ENCODE data around the gene ABCC10.
"Not testable (repeated sequence)": the region's sequence is repeated elsewhere in the genome, so short reads cannot be mapped to it uniquely, and the experiment has no call there.

The ABCC10 gene

GRCh38 chr6:43407296-43407695, 20.0 kb upstream of the ABCC10 start:
- no peak for DNase-seq (ENCODE audit: low read depth in 3 of 3)

- DNase-seq (ENCODE audit: low read depth in 3 of 3): no peak
These were observed 19.1 kb upstream of the ABCC10 start for GRCh38 chr6:43408259-43408658.

- not testable (repeated sequence) for DNase-seq (ENCODE audit: low read depth in 3 of 3)
These were observed 16.6 kb upstream of the ABCC10 start for GRCh38 chr6:43410776-43411175.

GRCh38 chr6:43412541-43412940, 14.8 kb upstream of the ABCC10 start:
- DNase-seq (ENCODE audit: low read depth in 3 of 3): no peak

- no peak for DNase-seq (ENCODE audit: low read depth in 3 of 3)
These were observed 14.3 kb upstream of the ABCC10 start for GRCh38 chr6:43413002-43413401.

- not testable (repeated sequence) for DNase-seq (ENCODE audit: low read depth in 3 of 3)
These were observed 12.1 kb upstream of the ABCC10 start for GRCh38 chr6:43415275-43415674.

GRCh38 chr6:43416935-43417334, 10.4 kb upstream of the ABCC10 start:
- DNase-seq (ENCODE audit: low read depth in 3 of 3): no peak

GRCh38 chr6:43420012-43420709, 7.2 kb upstream of the ABCC10 start:
- no peak for DNase-seq (ENCODE audit: low read depth in 3 of 3)

GRCh38 chr6:43421831-43422230, 5.5 kb upstream of the ABCC10 start:
- no peak for DNase-seq (ENCODE audit: low read depth in 3 of 3)

- not testable (repeated sequence) for DNase-seq (ENCODE audit: low read depth in 3 of 3)
These were observed 2.3 kb upstream of the ABCC10 start for GRCh38 chr6:43425083-43425482.

- DNase-seq (ENCODE audit: low read depth in 3 of 3): no peak
These were observed 374 bp upstream of the ABCC10 start for GRCh38 chr6:43426928-43427405.

GRCh38 chr6:43428112-43428570, 800 bp downstream of the ABCC10 start:
- no peak for DNase-seq (ENCODE audit: low read depth in 3 of 3)

- DNase-seq (ENCODE audit: low read depth in 3 of 3): no peak
These were observed 1.5 kb downstream of the ABCC10 start for GRCh38 chr6:43428874-43429273.

- DNase-seq (ENCODE audit: low read depth in 3 of 3): no peak
These were observed 4.9 kb downstream of the ABCC10 start for GRCh38 chr6:43432009-43432945.

- no peak for DNase-seq (ENCODE audit: low read depth in 3 of 3)
These were observed 5.8 kb downstream of the ABCC10 start for GRCh38 chr6:43433148-43433547.

GRCh38 chr6:43434001-43434840, 6.9 kb downstream of the ABCC10 start:
- DNase-seq (ENCODE audit: low read depth in 3 of 3): no peak

- no peak for DNase-seq (ENCODE audit: low read depth in 3 of 3)
These were observed 7.6 kb downstream of the ABCC10 start for GRCh38 chr6:43434943-43435342.

- no peak for DNase-seq (ENCODE audit: low read depth in 3 of 3)
These were observed 8.5 kb downstream of the ABCC10 start for GRCh38 chr6:43435682-43436437.

- no peak for DNase-seq (ENCODE audit: low read depth in 3 of 3)
These were observed 9.4 kb downstream of the ABCC10 start for GRCh38 chr6:43436577-43437282.

GRCh38 chr6:43437700-43438099, 10.4 kb downstream of the ABCC10 start:
- no peak for DNase-seq (ENCODE audit: low read depth in 3 of 3)
